Measurements from ENCODE around the gene EPAS1. TPM values are rescaled to one million over a fixed set of nuclear protein-coding genes. Genes with fewer than 3 reads are reported as not detected.

EPAS1 gene
- total and polyA plus RNA-seq, 9 of the 15 experiments (the other 6 are each of a cell fraction or from before 2014, with no cell fraction given): 0.25 to 11.2 (median 4.1) TPM

GRCh38 chr2:46339676-46340459 is 42.7 kb downstream of the EPAS1 start (continued):
- TF ChIP-seq ZNF76 (CRISPR knock-in tag; IDR thresholded peaks at IDR 0.05; ENCODE audit: borderline replicate concordance): no peak
- peak; percentile 93 for TF ChIP-seq ZNF197 (CRISPR knock-in tag; IDR thresholded peaks at IDR 0.05; ENCODE audit: low read depth)
- TF ChIP-seq CHAMP1 (IDR thresholded peaks at IDR 0.05): peak; percentile 88; the same call in 1 of the 2 replicates
- no peak; the same call in 1 of the 2 replicates for TF ChIP-seq TCF15 (CRISPR knock-in tag; IDR thresholded peaks at IDR 0.05)
- TF ChIP-seq RCOR1 (IDR thresholded peaks at IDR 0.05; ENCODE audit: borderline replicate concordance in 1 of 2, low read depth in 2 of 2, low read length in 2 of 2): peak; percentile 78 to 96
- no peak for TF ChIP-seq LARP7 (IDR thresholded peaks at IDR 0.05)
- TF ChIP-seq ZNF436 (CRISPR knock-in tag; IDR thresholded peaks at IDR 0.05): no peak
- TF ChIP-seq FOS (IDR thresholded peaks at IDR 0.05; ENCODE audit: extremely low read depth, insufficient read length): peak; percentile 42
- TF ChIP-seq E4F1 (CRISPR knock-in tag; IDR thresholded peaks at IDR 0.05; ENCODE audit: borderline replicate concordance): no peak
- TF ChIP-seq NR2C1 (IDR thresholded peaks at IDR 0.05): no peak
- TF ChIP-seq NR2C1 (tag; IDR thresholded peaks at IDR 0.05): peak; percentile 81
- peak; percentile 33; the same call in 1 of the 2 replicates for TF ChIP-seq TAF7 (tag; IDR thresholded peaks at IDR 0.05)
- peak; percentile 59 for TF ChIP-seq MAFK (IDR thresholded peaks at IDR 0.05; ENCODE audit: low read length)
- peak; percentile 87 for TF ChIP-seq MTA1 (IDR thresholded peaks at IDR 0.05; ENCODE audit: borderline replicate concordance)
- TF ChIP-seq FUS (optimal IDR thresholded peaks at IDR 0.05; ENCODE audit: low read depth, low read length): no peak
- TF ChIP-seq CEBPG (CRISPR knock-in tag; IDR thresholded peaks at IDR 0.05): peak; percentile 88
- TF ChIP-seq CEBPG (tag; conservative IDR thresholded peaks at IDR 0.05 in 1 of 2, IDR thresholded peaks at IDR 0.05 in 1 of 2): peak; percentile 88 to 95
- peak; percentile 76 for TF ChIP-seq MEF2D (tag; conservative IDR thresholded peaks at IDR 0.05; ENCODE audit: low read depth)
- TF ChIP-seq L3MBTL2 (IDR thresholded peaks at IDR 0.05): peak; percentile 92
- TF ChIP-seq ARNT (IDR thresholded peaks at IDR 0.05): peak; percentile 84 to 94; a peak in 3 of 4 replicates
- no peak; the same call in 1 of the 2 replicates for TF ChIP-seq ZNF316 (IDR thresholded peaks at IDR 0.05)
- peak; percentile 93 for TF ChIP-seq STAT5A (IDR thresholded peaks at IDR 0.05; ENCODE audit: borderline replicate concordance, low read length)
- TF ChIP-seq HMBOX1 (IDR thresholded peaks at IDR 0.05): peak; percentile 91
- no peak for TF ChIP-seq POLR2A (conservative IDR thresholded peaks at IDR 0.05)
- no peak for TF ChIP-seq HNRNPUL1 (IDR thresholded peaks at IDR 0.05; ENCODE audit: low read length)
- TF ChIP-seq SMARCA4 (IDR thresholded peaks at IDR 0.05): peak; percentile 98
